B cell (primary cell): Measurements from ENCODE around the gene TSPAN32.

Source experiments
- CTCF ChIP-seq: fragments of 200-600 bp; IDR thresholded peaks from one replicate; pipeline ENCODE4 v1.8.0; 2022; ENCODE audit warnings: antibody characterized with exemption, mild to moderate bottlenecking
- EZH2 ChIP-seq: IDR thresholded peaks from 2 replicates; pipeline ENCODE4 v1.6.1; 2012; ENCODE audit warnings: borderline replicate concordance, low read depth, mild to moderate bottlenecking, moderate library complexity, low read length; ENCODE audit not compliant: insufficient read depth, poor library complexity, severe bottlenecking

- TF ChIP-seq CTCF (no peak), EZH2 (no peak)
These were observed 45.6 kb downstream of the TSPAN32 start for GRCh38 chr11:2347308-2347830.
